HEK293T (cell line): Measurements from ENCODE around the gene EFHB.

ENCODE experiments used
- CTCF ChIA-PET: fragments of 350-600 bp; formaldehyde crosslinking; extraction: SDS; loops from one replicate; lab custom pipeline; 2021; ENCODE audit warnings: antibody characterized with exemption, inconsistent platforms; lab: Yijun Ruan, JAX
- POLR2A ChIA-PET: fragments of 350-600 bp; formaldehyde crosslinking; extraction: SDS; loops from one replicate; lab custom pipeline; 2020; ENCODE audit warnings: antibody characterized with exemption, inconsistent platforms; lab: Yijun Ruan, JAX
- DNase-seq: peaks from one replicate; pipeline ENCODE4 v3.0.0; 2012; ENCODE audit warnings: mixed read lengths; ENCODE audit errors: extremely low spot score
- ARNT ChIP-seq: fragments of 450-650 bp; IDR thresholded peaks from 2 replicates; pipeline ENCODE4 v1.6.1; 2017; ENCODE audit warnings: mild to moderate bottlenecking
- BHLHE40 ChIP-seq: fragments of 450-650 bp; IDR thresholded peaks from 2 replicates; pipeline ENCODE4 v1.6.1; 2016; ENCODE audit warnings: mild to moderate bottlenecking, moderate library complexity, borderline replicate concordance
- CTBP1 ChIP-seq: fragments of 450-650 bp; IDR thresholded peaks from 2 replicates; pipeline ENCODE4 v1.6.1; 2016; ENCODE audit warnings: borderline replicate concordance
- ELF4 ChIP-seq: fragments of 450-650 bp; IDR thresholded peaks from 2 replicates; pipeline ENCODE4 v1.6.1; 2017; ENCODE audit warnings: antibody characterized with exemption
- FOXA1 ChIP-seq: fragments of 450-650 bp; IDR thresholded peaks from 2 replicates; pipeline ENCODE4 v1.6.1; 2016; ENCODE audit warnings: mild to moderate bottlenecking
- FOXK2 ChIP-seq: fragments of 450-650 bp; IDR thresholded peaks from 2 replicates; pipeline ENCODE4 v1.6.1; 2016; ENCODE audit warnings: mild to moderate bottlenecking
- FOXM1 ChIP-seq: fragments of 450-650 bp; IDR thresholded peaks from 2 replicates; pipeline ENCODE4 v1.6.1; 2017; ENCODE audit warnings: mild to moderate bottlenecking, borderline replicate concordance
- HDGF ChIP-seq: fragments of 450-650 bp; IDR thresholded peaks from 2 replicates; pipeline ENCODE4 v1.6.1; 2017; ENCODE audit warnings: antibody characterized with exemption, borderline replicate concordance
- L3MBTL2 ChIP-seq: fragments of 450-650 bp; conservative IDR thresholded peaks from 2 replicates; pipeline ENCODE4 v1.6.1; 2016; ENCODE audit warnings: mild to moderate bottlenecking
- LEF1 ChIP-seq: fragments of 450-650 bp; IDR thresholded peaks from 2 replicates; pipeline ENCODE4 v1.6.1; 2017; ENCODE audit warnings: mild to moderate bottlenecking, borderline replicate concordance
- NFRKB ChIP-seq: fragments of 450-650 bp; IDR thresholded peaks from 2 replicates; pipeline ENCODE4 v1.6.1; 2016; ENCODE audit warnings: mild to moderate bottlenecking, moderate library complexity
- SP1 ChIP-seq: fragments of 450-650 bp; IDR thresholded peaks from 2 replicates; pipeline ENCODE4 v1.6.1; 2017
- SUZ12 ChIP-seq: fragments of 450-650 bp; IDR thresholded peaks from 2 replicates; pipeline ENCODE4 v1.6.1; 2016; ENCODE audit warnings: mild to moderate bottlenecking
- TARDBP ChIP-seq: fragments of 450-650 bp; IDR thresholded peaks from 2 replicates; pipeline ENCODE4 v1.6.1; 2016
- ZNF384 ChIP-seq: fragments of 450-650 bp; IDR thresholded peaks from 2 replicates; pipeline ENCODE4 v1.6.1; 2016
- TF ChIP-seq, protein P1 (sequence below): fragments of 450-650 bp; IDR thresholded peaks from 2 replicates; pipeline ENCODE4 v1.6.1; 2016

The EFHB gene, protein sequence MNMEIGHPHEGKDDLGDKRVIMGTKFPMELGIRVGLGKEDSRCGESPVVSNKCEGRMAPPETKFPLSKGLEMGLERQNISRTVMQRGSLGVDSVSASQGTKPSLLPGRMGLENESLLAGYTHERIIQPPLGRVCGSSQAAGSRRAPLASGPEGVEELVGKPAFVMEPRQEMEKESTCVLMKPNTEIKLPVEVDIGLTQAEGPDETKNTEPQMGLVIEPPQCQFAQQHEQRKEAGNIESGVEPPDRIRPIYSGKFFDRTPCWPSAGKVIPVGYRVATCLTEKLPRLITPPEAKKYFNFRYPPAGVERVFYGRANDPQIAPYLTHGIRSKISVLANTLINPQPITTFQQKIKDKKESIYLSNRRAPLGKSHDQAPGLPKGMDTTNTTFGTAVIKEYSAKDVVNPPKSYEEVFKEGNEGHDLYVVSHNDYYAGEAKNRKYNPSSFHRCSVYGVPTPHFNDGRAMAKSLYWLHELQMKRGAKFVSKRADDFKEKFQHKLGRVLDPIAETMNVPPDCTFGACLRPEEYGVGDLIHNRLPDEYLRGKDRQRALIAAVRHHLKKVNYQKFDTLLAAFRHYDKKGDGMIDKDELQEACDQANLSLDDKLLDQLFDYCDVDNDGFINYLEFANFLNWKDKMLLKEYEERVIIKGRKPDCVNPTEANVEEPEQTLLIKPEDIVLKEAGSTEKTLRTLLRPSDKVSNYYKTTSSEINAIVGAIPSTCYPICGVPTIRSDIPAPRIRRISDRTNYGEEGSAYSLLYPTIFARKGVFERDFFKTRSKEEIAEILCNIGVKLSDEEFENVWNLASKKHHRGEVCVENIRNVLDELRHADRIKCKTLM

DNA sequence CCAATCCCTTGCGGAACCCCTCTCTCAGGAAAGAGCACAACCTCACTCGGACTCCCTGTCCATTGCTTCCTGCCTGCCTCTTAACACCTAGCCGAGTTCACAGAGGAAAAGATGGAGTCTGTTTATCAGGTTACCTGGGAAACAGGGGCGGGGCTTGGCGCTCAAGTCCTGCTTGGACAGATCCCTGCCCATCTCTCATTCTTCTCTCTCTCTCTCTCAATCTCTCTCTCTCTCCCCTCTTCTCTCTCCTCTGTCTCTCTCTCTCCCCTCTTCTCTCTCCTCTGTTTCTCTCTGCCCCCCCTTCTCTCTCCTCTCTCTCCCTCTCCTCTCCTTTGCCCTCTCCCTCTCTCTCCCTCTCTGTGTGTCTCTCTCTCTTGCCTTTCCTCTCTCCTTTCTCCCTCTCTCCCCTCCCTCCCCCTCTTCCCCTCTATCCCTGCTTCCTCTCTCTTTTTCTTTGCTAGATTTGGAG lies at the start of gene EFHB:
TSS of gene EFHB (minus strand) at position 120 of the 469 bp plus-strand sequence. CDS start 199 bp downstream, outside the sequence.
- no peak for TF ChIP-seq TARDBP
- TF ChIP-seq NFRKB, result no peak
- ChIA-PET POLR2A (no interaction called here), CTCF (no interaction called here)
- peak; percentile 32 for DNase-seq

DNA sequence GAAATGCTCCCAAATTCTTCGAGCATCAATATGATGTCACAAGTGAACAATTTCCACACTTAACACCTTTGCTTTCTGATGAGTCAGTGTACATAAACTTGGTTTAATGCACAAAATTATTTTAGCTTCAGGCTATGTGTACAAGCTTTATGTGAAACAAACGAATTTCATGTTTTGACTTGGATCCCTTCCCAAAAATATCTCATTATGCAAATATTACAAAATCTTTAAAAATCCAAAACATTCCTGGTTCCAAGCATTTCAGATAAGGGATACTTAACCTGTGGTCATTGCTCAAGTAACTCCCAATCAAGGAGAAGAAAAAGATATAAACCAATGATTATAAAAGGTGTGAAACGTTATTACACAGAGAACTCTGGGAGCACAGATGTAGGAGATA lies 38.0 kb upstream of the EFHB start:
- no peak for TF ChIP-seq ARNT
- TF ChIP-seq, protein P1, sequence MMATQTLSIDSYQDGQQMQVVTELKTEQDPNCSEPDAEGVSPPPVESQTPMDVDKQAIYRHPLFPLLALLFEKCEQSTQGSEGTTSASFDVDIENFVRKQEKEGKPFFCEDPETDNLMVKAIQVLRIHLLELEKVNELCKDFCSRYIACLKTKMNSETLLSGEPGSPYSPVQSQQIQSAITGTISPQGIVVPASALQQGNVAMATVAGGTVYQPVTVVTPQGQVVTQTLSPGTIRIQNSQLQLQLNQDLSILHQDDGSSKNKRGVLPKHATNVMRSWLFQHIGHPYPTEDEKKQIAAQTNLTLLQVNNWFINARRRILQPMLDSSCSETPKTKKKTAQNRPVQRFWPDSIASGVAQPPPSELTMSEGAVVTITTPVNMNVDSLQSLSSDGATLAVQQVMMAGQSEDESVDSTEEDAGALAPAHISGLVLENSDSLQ, result no peak
- no peak for TF ChIP-seq BHLHE40
- no peak for TF ChIP-seq NFRKB
- no peak for TF ChIP-seq TARDBP
- TF ChIP-seq ZNF384, result no peak
- no peak for TF ChIP-seq HDGF
- TF ChIP-seq LEF1, result no peak
- no peak for TF ChIP-seq CTBP1
- TF ChIP-seq FOXK2, result no peak
- TF ChIP-seq L3MBTL2, result no peak
- TF ChIP-seq ELF4, result no peak
- TF ChIP-seq SUZ12, result no peak
- TF ChIP-seq FOXA1, result no peak
- TF ChIP-seq SP1, result no peak
- TF ChIP-seq FOXM1, result no peak
- ChIA-PET POLR2A (no interaction called here), CTCF (no interaction called here)
- DNase-seq, result no peak

DNA sequence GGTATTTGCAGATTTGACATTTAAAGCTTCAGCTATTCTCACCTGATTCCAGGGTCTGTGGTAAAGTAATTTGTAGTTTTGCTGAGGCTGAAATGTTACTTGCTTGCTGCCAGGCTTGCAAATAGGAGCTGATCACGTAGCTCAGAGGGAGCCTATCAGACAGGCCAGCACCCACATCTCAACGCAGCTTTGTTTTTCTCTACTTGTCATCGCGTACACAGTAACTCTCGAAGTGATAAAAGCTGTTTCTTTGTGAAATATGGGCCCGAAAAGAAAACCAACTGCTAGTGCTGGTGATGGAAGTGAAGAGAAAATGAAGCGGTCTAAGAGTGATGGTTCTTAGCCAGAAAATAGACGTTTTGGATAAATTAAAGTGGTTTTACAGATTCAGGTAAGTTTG lies 36.3 kb upstream of the EFHB start:
- CTCF ChIA-PET, result interaction anchor here (0.6 kb wide), 1 partner anchor 19 kb away, joined by 3 read pairs; no protein-coding TSS in a partner anchor
- TF ChIP-seq ELF4, result no peak
- no peak for TF ChIP-seq FOXM1
- no peak for TF ChIP-seq SUZ12
- no peak for TF ChIP-seq HDGF
- TF ChIP-seq BHLHE40, result no peak
- TF ChIP-seq FOXK2, result no peak
- TF ChIP-seq SP1, result no peak
- no peak for TF ChIP-seq NFRKB
- TF ChIP-seq LEF1, result no peak
- TF ChIP-seq TARDBP, result no peak
- TF ChIP-seq CTBP1, result no peak
- TF ChIP-seq L3MBTL2, result no peak
- no peak for TF ChIP-seq ZNF384
- TF ChIP-seq, protein P1, result no peak
- no peak for DNase-seq
- POLR2A ChIA-PET, result no interaction called here

DNA sequence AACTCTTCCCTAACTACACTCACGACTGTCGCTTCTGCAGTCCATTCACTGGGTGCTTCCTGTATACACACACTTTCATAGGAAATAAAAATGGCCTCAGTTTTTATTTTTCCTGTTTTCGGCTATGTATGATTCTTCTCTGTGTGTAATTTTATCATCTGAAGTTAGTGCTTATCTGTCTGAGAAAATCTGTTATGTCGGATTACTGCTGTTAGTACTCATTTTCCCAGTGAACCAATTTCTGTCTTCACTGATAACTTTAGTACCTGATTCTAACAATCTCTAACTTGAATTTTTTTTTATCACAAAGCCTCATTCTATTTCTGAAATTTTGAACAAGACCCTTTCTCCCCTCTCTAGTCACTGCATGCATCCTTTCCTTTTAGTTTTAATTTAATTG lies 33.8 kb upstream of the EFHB start:
- CTCF ChIA-PET, result no interaction called here
- TF ChIP-seq FOXK2 (no peak), FOXM1 (no peak), FOXA1 (no peak), ELF4 (no peak), NFRKB (no peak), L3MBTL2 (no peak), ARNT (no peak), LEF1 (no peak), SUZ12 (no peak), HDGF (no peak), ZNF384 (no peak), TARDBP (no peak), BHLHE40 (no peak), CTBP1 (no peak), SP1 (no peak)
- TF ChIP-seq, protein P1, result no peak
- DNase-seq, result no peak
- POLR2A ChIA-PET, result no interaction called here

DNA sequence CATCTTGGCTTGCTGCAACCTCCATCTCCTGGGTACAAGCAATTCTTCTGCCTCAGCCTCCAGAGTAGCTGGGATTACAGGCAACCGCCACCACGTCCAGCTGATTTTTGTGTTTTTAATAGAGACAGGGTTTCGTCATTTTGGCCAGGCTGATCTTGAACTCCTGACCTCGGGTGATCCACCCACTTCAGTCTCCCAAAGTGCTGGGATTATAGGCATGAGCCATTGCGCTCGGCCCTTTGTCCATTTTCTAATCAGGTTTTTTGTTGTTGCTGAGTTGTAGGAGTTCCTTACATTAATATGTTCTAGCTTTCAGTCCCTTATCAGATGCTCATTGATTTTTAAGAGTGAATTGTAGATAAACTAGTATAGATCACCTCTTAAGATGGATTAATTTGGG lies 33.2 kb upstream of the EFHB start:
- CTCF ChIA-PET, result no interaction called here
- POLR2A ChIA-PET, result no interaction called here

DNA sequence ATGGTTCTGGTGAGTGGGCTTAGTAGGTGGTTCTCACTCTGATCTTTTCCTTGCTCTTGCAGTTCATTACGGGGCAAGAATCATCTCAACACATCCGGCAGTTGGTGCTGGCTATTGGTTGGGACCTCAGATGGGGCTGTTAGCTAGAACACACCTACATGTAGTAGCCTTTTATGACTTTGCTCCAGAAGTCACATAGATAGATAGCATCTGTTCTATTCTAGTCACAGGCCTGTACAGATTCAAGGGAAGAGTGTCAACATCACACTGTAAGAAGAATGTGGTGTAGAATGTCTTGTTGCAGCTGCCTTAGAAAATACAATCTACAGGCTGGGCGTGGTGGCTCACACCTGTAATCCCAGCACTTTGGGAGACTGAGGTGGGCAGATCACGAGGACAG lies 27.9 kb upstream of the EFHB start:
- no peak for DNase-seq
- POLR2A ChIA-PET, result no interaction called here
- no peak for TF ChIP-seq TARDBP
- TF ChIP-seq HDGF, result no peak
- no peak for TF ChIP-seq SP1
- no peak for TF ChIP-seq BHLHE40
- no peak for TF ChIP-seq FOXM1
- no peak for TF ChIP-seq ZNF384
- TF ChIP-seq, protein P1, result no peak
- TF ChIP-seq FOXA1, result no peak
- no peak for TF ChIP-seq FOXK2
- TF ChIP-seq SUZ12, result no peak
- no peak for TF ChIP-seq ARNT
- TF ChIP-seq CTBP1, result no peak
- no peak for TF ChIP-seq ELF4
- no peak for TF ChIP-seq L3MBTL2
- no peak for TF ChIP-seq NFRKB
- no peak for TF ChIP-seq LEF1
- CTCF ChIA-PET, result no interaction called here

More for the DNA sequence above, 33.2 kb upstream of the EFHB start:
- TF ChIP-seq NFRKB (no peak), LEF1 (no peak)
- no peak for DNase-seq
